HepG2 (cell line): ENCODE measurements around the gene TYROBP. TPM values are rescaled to one million over a fixed set of nuclear protein-coding genes. Genes with fewer than 3 reads are reported as not detected.

ENCODE experiments used
- ATAC-seq: fragments of 200-7000 bp; cut with Tn5 transposase; 3 replicates; pipeline ENCODE4 v1.9.1; 2020; ENCODE audit warnings: mild to moderate bottlenecking, moderate library complexity
- BruUV-seq: library from RNA; stranded (reverse); fragments of 400-500 nt; replicated peaks from 2 replicates; lab custom pipeline; 2021; lab: Mats Ljungman, UMichigan
- CTCF ChIA-PET: fragments of 300-600 bp; formaldehyde crosslinking; extraction: SDS; loops from one replicate; lab custom pipeline; 2021; ENCODE audit warnings: low total read pairs, inconsistent platforms, low intra/inter-chr PET ratio; lab: Yijun Ruan, JAX
- POLR2A ChIA-PET: fragments of 350-600 bp; sonication (Branson Sonifier 250); formaldehyde crosslinking; loops from one replicate; lab custom pipeline; 2020; ENCODE audit warnings: antibody characterized with exemption, inconsistent platforms; lab: Yijun Ruan, JAX
- DNase-seq: peaks from one replicate; pipeline ENCODE4 v3.0.0-alpha.2; 2015; ENCODE audit warnings: low spot score
- FAIRE-seq: peaks from 3 replicates; lab custom pipeline; 2011; peaks lifted over from hg19 to GRCh38; lab: Jason Lieb, UNC
- H2AFZ ChIP-seq: one replicate; pipeline ENCODE4 v1.6.1; 2011; ENCODE audit warnings: low read length, inconsistent platforms
- H3K27ac ChIP-seq: fragments of 300-600 bp; 3 replicates; pipeline ENCODE4 v1.8.0; 2011; ENCODE audit warnings: mixed run types, mild to moderate bottlenecking, mixed read lengths, low read length, inconsistent platforms; ENCODE audit not compliant: insufficient read depth; ENCODE audit errors: extremely low read length
- H3K27me3 ChIP-seq, 2 experiments: fragments of 200-600 bp in 1 of 2; 2 replicates in 1 of 2; 3 replicates in 1 of 2; pipeline versions ENCODE4 v1.6.0 to v1.8.0; 2011; ENCODE audit warnings: low read length in 2 of 2, mild to moderate bottlenecking in 2 of 2, moderate library complexity in 2 of 2, inconsistent platforms in 1 of 2; ENCODE audit not compliant: insufficient read depth in 2 of 2, control insufficient read depth in 1 of 2
- H3K36me3 ChIP-seq, 2 experiments: fragments of 200-600 bp in 1 of 2; replicated peaks in 1 of 2; 2 replicates in 1 of 2; 3 replicates in 1 of 2; pipeline versions ENCODE4 v1.5.1 to v1.8.0; 2011; ENCODE audit warnings: low read length in 2 of 2, inconsistent platforms in 1 of 2; ENCODE audit not compliant: insufficient read depth in 2 of 2, control insufficient read depth in 1 of 2
- H3K4me1 ChIP-seq: 2 replicates; pipeline ENCODE4 v1.5.1; 2012; ENCODE audit warnings: low read length, inconsistent platforms; ENCODE audit not compliant: insufficient read depth
- H3K4me2 ChIP-seq: 2 replicates; pipeline ENCODE4 v1.6.0; 2011; ENCODE audit warnings: low read depth, low read length, inconsistent platforms
- H3K4me3 ChIP-seq, 3 experiments: fragments of 200-600 bp in 1 of 3; sonication (generic), shearing (Covaris generic) in 1 of 3; replicated peaks in 1 of 3; 2 replicates each; pipeline ENCODE4 v1.5.1; 2011 to 2016; ENCODE audit warnings: low read length in 3 of 3, inconsistent platforms in 2 of 3, low read depth in 2 of 3, mild to moderate bottlenecking in 2 of 3, control low read depth in 1 of 3, mixed read lengths in 1 of 3; ENCODE audit not compliant: insufficient read depth in 1 of 3
- H3K79me2 ChIP-seq: one replicate; pipeline ENCODE4 v1.6.1; 2011; ENCODE audit warnings: low read length, inconsistent platforms; ENCODE audit not compliant: insufficient read depth
- H3K9ac ChIP-seq: 2 replicates; pipeline ENCODE4 v1.6.0; 2011; ENCODE audit warnings: mild to moderate bottlenecking, low read depth, low read length, inconsistent platforms; ENCODE audit not compliant: insufficient read depth
- H3K9me3 ChIP-seq: 2 replicates; pipeline ENCODE4 v1.5.1; 2012; ENCODE audit warnings: mild to moderate bottlenecking, low read length
- H4K20me1 ChIP-seq: 2 replicates; pipeline ENCODE4 v1.6.0; 2011; ENCODE audit warnings: inconsistent platforms, mild to moderate bottlenecking, low read length, moderate library complexity; ENCODE audit not compliant: insufficient read depth
- AHDC1 ChIP-seq: sonication (generic); formaldehyde crosslinking; IDR thresholded peaks from 2 replicates; pipeline ENCODE4 v1.5.1; 2020; ENCODE audit warnings: mild to moderate bottlenecking, missing genetic modification reagents, borderline replicate concordance
- AKNA ChIP-seq: sonication (generic); formaldehyde crosslinking; IDR thresholded peaks from 2 replicates; pipeline ENCODE4 v1.4.0; 2020; ENCODE audit warnings: missing genetic modification reagents, borderline replicate concordance
- CEBPB ChIP-seq: IDR thresholded peaks from 2 replicates; pipeline ENCODE4 v1.6.1; 2011; ENCODE audit warnings: low read depth, low read length, improper control_type of control experiment, borderline replicate concordance
- CREB1 ChIP-seq, 2 experiments: fragments of 450-650 bp in 1 of 2; IDR thresholded peaks; 2 replicates each; pipeline ENCODE4 v1.6.1; 2016 to 2017; ENCODE audit warnings: control low read depth in 1 of 2, mild to moderate bottlenecking in 1 of 2, missing compliant biosample characterization in 1 of 2, missing genetic modification characterization in 1 of 2
- ELF1 ChIP-seq: sonication (generic); formaldehyde crosslinking; IDR thresholded peaks from 2 replicates; pipeline ENCODE4 v1.4.0; 2020; ENCODE audit warnings: missing genetic modification reagents
- GABPA ChIP-seq, 2 experiments: IDR thresholded peaks; 2 replicates each; pipeline ENCODE4 v1.6.1; 2011 to 2016; ENCODE audit warnings: low read depth in 2 of 2, low read length in 1 of 2, missing biosample characterization in 1 of 2, missing genetic modification characterization in 1 of 2
- HNRNPK ChIP-seq: fragments of 200-400 bp; formaldehyde crosslinking; IDR thresholded peaks from 2 replicates; pipeline ENCODE4 v1.6.1; 2018; ENCODE audit warnings: low read length, low read depth, moderate library complexity, mild to moderate bottlenecking; ENCODE audit not compliant: poor library complexity, severe bottlenecking
- TAF1 ChIP-seq: sonication (generic); formaldehyde crosslinking; IDR thresholded peaks from 2 replicates; pipeline ENCODE4 v1.4.0; 2020; ENCODE audit warnings: missing genetic modification reagents
- ZFY ChIP-seq: sonication (generic); formaldehyde crosslinking; IDR thresholded peaks from 2 replicates; pipeline ENCODE4 v1.4.0; 2020; ENCODE audit warnings: missing genetic modification reagents
- ZNF576 ChIP-seq: sonication (generic); formaldehyde crosslinking; IDR thresholded peaks from 2 replicates; pipeline ENCODE4 v1.4.0; 2020; ENCODE audit warnings: mild to moderate bottlenecking, missing genetic modification reagents
- ZNF607 ChIP-seq: sonication (generic); formaldehyde crosslinking; IDR thresholded peaks from 2 replicates; pipeline ENCODE4 v1.5.1; 2020; ENCODE audit warnings: missing genetic modification reagents, mild to moderate bottlenecking, borderline replicate concordance
- WGBS: methylation state at CpG from one replicate; pipeline ENCODE4 v1.1.6; 2017; ENCODE audit warnings: low lambda C conversion rate; 5-methylcytosine and 5-hydroxymethylcytosine counted together
- in situ Hi-C: cut with HindIII; loops from 2 replicates; pipeline ENCODE4 v1.10.0; 2017; ENCODE audit warnings: low pct_unique_long_range_greater_than_20kb; ENCODE audit not compliant: extremely low pct_ligation_motif_present
- intact Hi-C: fragments of 100-400 bp; cut with micrococcal nuclease; formaldehyde crosslinking; loops from one replicate; pipeline ENCODE4 v1.10.0; 2022; ENCODE audit not compliant: unreplicated experiment
- polyA plus RNA-seq, 8 experiments: library from polyadenylated mRNA; depleted of rRNA in 3 of 8; stranded (reverse) in 7 of 8; unstranded in 1 of 8; fragments of >200 nt; fragmentation: Illumina TruSeq in 4 of 8; extraction: Trizol in 4 of 8; gene quantifications; 2 replicates each; pipeline versions ENCODE4 v1.2.1 to v1.2.3, GENCODE V29; 2011 to 2016; ENCODE audit warnings: low read depth in 4 of 8, missing spikeins in 1 of 8, mixed read lengths in 1 of 8; ENCODE audit not compliant: insufficient read depth in 1 of 8
- total RNA-seq, 5 experiments: library from RNA; depleted of rRNA; stranded (reverse); fragments of >200 nt; fragmentation: Illumina TruSeq; extraction: Trizol; gene quantifications; 2 replicates each; pipeline ENCODE4 v1.2.3, GENCODE V29; 2016; ENCODE audit warnings: low read depth in 1 of 5

TYROBP gene
- total and polyA plus RNA-seq, 2 of the 13 experiments (the other 11 are each of a cell fraction or from before 2014, with no cell fraction given), result not detected

- peak overlapping the region; percentile 72 for H3K4me2 ChIP-seq
- no peaks in the 10 kb centered on the region for H4K20me1 ChIP-seq
- peak overlapping the region in 2 of 3 experiments; percentile 51 to 65; a peak in 4 of 6 replicates for H3K4me3 ChIP-seq
- no peak overlapping the region for H3K27ac ChIP-seq
- peaks cover 0 to 15% of the 10 kb centered on the region in 2 experiments; a peak in 3 of 5 replicates for H3K27me3 ChIP-seq
- no peaks in the 10 kb centered on the region for H3K36me3 ChIP-seq
- ChIA-PET POLR2A (no interaction called here), CTCF (no interaction called here)
- H3K79me2 ChIP-seq, result no peaks in the 10 kb centered on the region
- ATAC-seq (peak; percentile 35), DNase-seq (peak; percentile 52), FAIRE-seq (no peak)
- 0% methylated on average over 10 of the region's 24 CpGs for WGBS
- in situ Hi-C loops (no loop called here), intact Hi-C loops (loop anchor here (5.0 kb wide), 1 partner anchor 34 kb away; the partner anchor contains the start of gene LRFN3)
- no peak overlapping the region for H2AFZ ChIP-seq
- peak overlapping the region; percentile 26; the same call in 1 of the 2 replicates for H3K9ac ChIP-seq
- peaks cover 53% of the 10 kb centered on the region for H3K4me1 ChIP-seq
- no peaks in the 10 kb centered on the region for H3K9me3 ChIP-seq
- BruUV-seq, result no TSS peak
- peak; percentile 36 for TF ChIP-seq GABPA (IDR thresholded peaks at IDR 0.05; ENCODE audit: low read depth, low read length)
- peak; percentile 78 for TF ChIP-seq GABPA (CRISPR knock-in tag; IDR thresholded peaks at IDR 0.05; ENCODE audit: low read depth)
- TF ChIP-seq CREB1 (IDR thresholded peaks at IDR 0.05), result no peak
- TF ChIP-seq CREB1 (CRISPR knock-in tag; IDR thresholded peaks at IDR 0.05), result peak; percentile 35; the same call in 1 of the 2 replicates
- peak; percentile 42; the same call in 1 of the 2 replicates for TF ChIP-seq ZFY
- 0 out of 2 replicates have a peak, but pooled peaks have one; percentile 38 for TF ChIP-seq ELF1 (CRISPR knock-in tag)
- TF ChIP-seq TAF1 (CRISPR knock-in tag), result 0 out of 2 replicates have a peak, but pooled peaks have one; percentile 17
- no peak for TF ChIP-seq AHDC1
- no peak; the same call in 1 of the 2 replicates for TF ChIP-seq ZNF607
- TF ChIP-seq AKNA, result no peak
- TF ChIP-seq HNRNPK, result no peak
- no peak for TF ChIP-seq ZNF576
- TF ChIP-seq CEBPB, result no peak
Measured at GRCh38 chr19:35903550-35904179, 4.4 kb downstream of the TYROBP start.
